AG09309 (cell line): ENCODE measurements around the gene TRIM5.
"Not testable (repeated sequence)": the region's sequence is repeated elsewhere in the genome, so short reads cannot be mapped to it uniquely, and the experiment has no call there.

Source experiments
- DNase-seq: peaks from one replicate; pipeline ENCODE4 v3.0.0-alpha.2; 2010; ENCODE audit warnings: low read depth
- H3K4me3 ChIP-seq: 2 replicates; pipeline ENCODE4 v1.5.1; 2011; ENCODE audit warnings: mild to moderate bottlenecking, low read depth, low read length, moderate library complexity; ENCODE audit not compliant: control insufficient read depth
- CTCF ChIP-seq: IDR thresholded peaks from 2 replicates; pipeline ENCODE4 v1.5.1; 2011; ENCODE audit warnings: mild to moderate bottlenecking, low read depth, low read length, inconsistent platforms; ENCODE audit not compliant: insufficient read depth, control insufficient read depth; ENCODE audit errors: missing control alignments

TRIM5 gene

GRCh38 chr11:5689551-5689983 is 4.7 kb upstream of the TRIM5 start, which contains the start of gene TRIM22:
Gene TRIM22, plus strand, starts transcription at chr11:5689790. Its CDS starts 6,443 bp downstream, at chr11:5696233.
- H3K4me3 ChIP-seq: peak within 1 kb of the TSS; percentile 38
- no peak for TF ChIP-seq CTCF
- DNase-seq: peak; percentile 63

DNA sequence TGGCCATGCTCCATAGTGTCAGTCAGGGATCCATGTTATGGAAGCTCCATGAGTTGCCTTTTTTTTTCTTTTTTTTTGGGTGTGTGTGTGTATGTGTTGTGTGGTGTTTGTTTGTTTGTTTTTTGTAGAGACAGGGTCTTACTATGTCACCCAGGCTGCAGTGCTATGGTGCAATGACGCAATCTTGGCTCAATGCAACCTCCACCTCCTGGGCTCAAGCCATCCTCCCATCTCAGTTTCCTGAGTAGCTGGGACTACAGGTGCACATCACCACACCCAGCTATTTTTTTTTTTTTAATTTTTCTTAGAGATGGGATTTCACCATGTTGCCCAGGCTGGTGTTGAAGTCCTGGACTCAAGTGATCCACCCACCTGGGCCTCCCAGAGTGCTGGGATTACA is 3.6 kb upstream of the TRIM5 start:
- DNase-seq: no peak
- TF ChIP-seq CTCF: no peak
- no peak overlapping the region for H3K4me3 ChIP-seq

DNA sequence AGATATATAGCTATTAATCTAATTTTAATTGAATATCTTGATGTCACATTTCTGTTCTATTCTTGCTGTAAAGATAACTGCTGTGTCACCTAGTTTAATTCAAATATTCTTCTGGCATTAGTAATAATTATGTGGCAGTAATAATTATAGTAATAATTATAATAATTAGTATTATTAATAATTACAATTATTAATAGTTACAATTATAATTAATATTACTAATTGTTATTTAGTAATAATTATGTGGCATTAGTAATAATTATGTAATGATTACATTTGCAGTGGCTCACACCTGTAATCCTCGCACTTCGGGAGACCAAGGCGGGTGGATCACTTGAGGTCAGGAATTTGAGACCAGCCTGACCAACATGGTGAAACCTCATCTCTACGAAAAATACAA is 1.6 kb upstream of the TRIM5 start:
- no peak overlapping the region for H3K4me3 ChIP-seq
- no peak for DNase-seq
- TF ChIP-seq CTCF: no peak

DNA sequence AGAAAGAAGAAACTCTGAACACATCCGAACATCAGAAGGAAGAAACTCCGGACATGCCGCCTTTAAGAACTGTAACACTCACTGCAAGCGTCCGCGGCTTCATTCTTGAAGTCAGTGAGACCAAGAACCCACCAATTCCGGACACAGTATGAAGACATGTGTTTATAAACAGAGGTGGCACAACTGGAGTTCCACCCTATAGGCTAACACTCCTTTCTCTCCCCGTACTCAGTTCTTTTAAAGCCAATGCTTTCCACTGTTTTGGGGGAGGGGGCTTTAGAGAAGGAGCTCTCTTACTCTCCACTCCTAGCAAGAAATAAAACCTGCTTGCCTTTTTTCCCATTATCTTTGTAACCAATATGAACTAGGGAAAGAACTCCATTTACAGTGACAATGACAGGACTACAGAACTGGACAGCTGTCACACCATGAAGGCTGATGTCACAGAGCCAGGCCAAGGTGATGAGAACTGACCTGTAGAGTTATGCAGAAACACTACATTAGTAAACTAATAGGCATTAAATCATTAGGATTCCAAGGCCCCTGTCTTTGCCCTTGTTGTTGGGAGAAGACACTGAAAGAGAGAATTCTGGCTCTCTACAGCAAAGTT is 733 bp downstream of the TRIM5 start:
- H3K4me3 ChIP-seq: peak overlapping the region; percentile 47
- DNase-seq: no peak
- TF ChIP-seq CTCF: no peak

- H3K4me3 ChIP-seq, DNase-seq: not testable (repeated sequence)
Measured at GRCh38 chr11:5683620-5684019, 1.3 kb downstream of the TRIM5 start.

DNA sequence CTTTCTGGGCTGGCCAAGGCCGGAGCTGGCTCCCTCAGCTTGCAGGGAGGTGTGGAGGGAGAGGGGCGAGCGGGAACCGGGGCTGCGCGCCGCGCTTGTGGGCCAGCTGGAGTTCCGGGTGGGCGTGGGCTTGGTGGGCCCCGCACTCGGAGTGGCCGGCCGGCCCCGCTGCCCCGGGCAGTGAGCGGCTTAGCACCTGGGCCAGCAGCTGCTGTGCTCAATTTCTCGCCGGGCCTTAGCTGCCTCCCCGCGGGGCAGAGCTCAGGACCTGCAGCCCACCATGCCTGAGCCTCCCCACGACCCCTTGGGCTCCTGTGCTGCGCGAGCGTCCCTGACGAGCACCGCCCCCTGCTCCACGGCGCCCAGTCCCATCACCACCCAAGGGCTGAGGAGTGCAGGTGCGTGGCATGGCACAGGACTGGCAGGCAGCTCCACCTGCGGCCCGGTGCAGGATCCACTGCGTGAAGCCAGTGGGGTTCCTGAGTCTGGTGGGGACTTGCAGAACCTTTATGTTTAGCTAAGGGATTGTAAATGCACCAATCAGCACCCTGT is 1.9 kb downstream of the TRIM5 start:
- not testable (repeated sequence) for H3K4me3 ChIP-seq, DNase-seq

- TF ChIP-seq CTCF: no peak
- DNase-seq: no peak
- no peak overlapping the region for H3K4me3 ChIP-seq
Measured at GRCh38 chr11:5679811-5680210, 5.1 kb downstream of the TRIM5 start.

GRCh38 chr11:5674391-5674790 is 10.5 kb downstream of the TRIM5 start:
- no peak for DNase-seq
- TF ChIP-seq CTCF: no peak
- no peak overlapping the region for H3K4me3 ChIP-seq
